Endothelial cell of umbilical vein (primary cell): ENCODE measurements around the gene LRRC59. TPM values are rescaled to one million over a fixed set of nuclear protein-coding genes. Genes with fewer than 3 reads are reported as not detected.

Experiments used
- BruUV-seq: library from RNA; stranded (reverse); fragments of 400-500 nt; replicated peaks from 2 replicates; lab custom pipeline; 2021; lab: Mats Ljungman, UMichigan
- CTCF ChIA-PET: fragments of 300-600, 350-600 bp; sonication (Branson Sonifier 250); formaldehyde crosslinking; loops from one replicate; lab custom pipeline; 2021; ENCODE audit warnings: antibody characterized with exemption, inconsistent platforms; lab: Charles Lee
- POLR2A ChIA-PET: fragments of 300-600, 350-600 bp; sonication (Branson Sonifier 250); formaldehyde crosslinking; loops from one replicate; lab custom pipeline; 2021; ENCODE audit warnings: antibody characterized with exemption, inconsistent platforms; lab: Charles Lee
- DNase-seq: peaks from one replicate; pipeline ENCODE4 v3.0.0-alpha.2; 2011; ENCODE audit warnings: low read depth, low spot score
- FAIRE-seq: peaks from 2 replicates; lab custom pipeline; 2011; peaks lifted over from hg19 to GRCh38; lab: Jason Lieb, UNC
- H2AFZ ChIP-seq: 2 replicates; pipeline ENCODE4 v1.6.0; 2012; ENCODE audit warnings: low read depth, low read length, control low read depth, inconsistent platforms
- H3K27ac ChIP-seq: 2 replicates; pipeline ENCODE4 v1.5.1; 2011; ENCODE audit warnings: low read depth, mild to moderate bottlenecking, control low read depth, low read length, moderate library complexity; ENCODE audit not compliant: insufficient read depth
- H3K27me3 ChIP-seq, 2 experiments: 2 replicates each; pipeline versions ENCODE4 v1.6.0 to v1.6.1; 2011; ENCODE audit warnings: low read length in 2 of 2, mixed read lengths in 1 of 2; ENCODE audit not compliant: control insufficient read depth in 2 of 2, insufficient read depth in 2 of 2
- H3K36me3 ChIP-seq, 2 experiments: 2 replicates in 1 of 2; 3 replicates in 1 of 2; pipeline ENCODE4 v1.5.1; 2011; ENCODE audit warnings: low read length in 2 of 2, mild to moderate bottlenecking in 1 of 2, moderate library complexity in 1 of 2; ENCODE audit not compliant: control insufficient read depth in 2 of 2, insufficient read depth in 2 of 2; ENCODE audit errors: extremely low read depth in 1 of 2
- H3K4me1 ChIP-seq: 3 replicates; pipeline ENCODE4 v1.5.1; 2011; ENCODE audit warnings: mild to moderate bottlenecking, low read length; ENCODE audit not compliant: control insufficient read depth, insufficient read depth; ENCODE audit errors: extremely low read depth
- H3K4me2 ChIP-seq: 2 replicates; pipeline ENCODE4 v1.6.1; 2011; ENCODE audit warnings: low read length, control low read depth, mixed read lengths; ENCODE audit not compliant: insufficient read depth
- H3K4me3 ChIP-seq, 3 experiments: fragments of 200-600 bp in 1 of 3; sonication (generic), shearing (Covaris generic) in 1 of 3; replicated peaks in 1 of 3; 2 replicates each; pipeline ENCODE4 v1.5.1; 2011 to 2016; ENCODE audit warnings: control low read depth in 3 of 3, low read length in 3 of 3, mild to moderate bottlenecking in 2 of 3, inconsistent platforms in 1 of 3, low read depth in 1 of 3, moderate library complexity in 1 of 3; ENCODE audit not compliant: insufficient read depth in 1 of 3
- H3K79me2 ChIP-seq: 2 replicates; pipeline ENCODE4 v1.6.0; 2012; ENCODE audit warnings: low read length, inconsistent platforms; ENCODE audit not compliant: control insufficient read depth, insufficient read depth
- H3K9ac ChIP-seq: replicated peaks from 2 replicates; pipeline ENCODE3; 2011; ENCODE audit warnings: low read length, control low read depth; ENCODE audit not compliant: insufficient read depth; ENCODE audit errors: extremely low read depth
- H3K9me1 ChIP-seq: replicated peaks from 3 replicates; pipeline ENCODE4 v1.6.0; 2011; ENCODE audit warnings: mild to moderate bottlenecking, low read length; ENCODE audit not compliant: control insufficient read depth, insufficient read depth; ENCODE audit errors: extremely low read depth
- H3K9me3 ChIP-seq: replicated peaks from 2 replicates; pipeline ENCODE4 v1.5.1; 2012; ENCODE audit warnings: low read length, inconsistent platforms; ENCODE audit not compliant: control insufficient read depth, insufficient read depth
- H4K20me1 ChIP-seq: replicated peaks from 2 replicates; pipeline ENCODE3; 2011; ENCODE audit warnings: mild to moderate bottlenecking, low read length; ENCODE audit not compliant: control insufficient read depth, insufficient read depth; ENCODE audit errors: extremely low read depth
- EZH2 ChIP-seq: IDR thresholded peaks from 2 replicates; pipeline ENCODE4 v1.6.1; 2012; ENCODE audit warnings: borderline replicate concordance, low read depth, mild to moderate bottlenecking, moderate library complexity, low read length, inconsistent platforms; ENCODE audit not compliant: severe bottlenecking
- FOS ChIP-seq: IDR thresholded peaks from 2 replicates; pipeline ENCODE4 v1.6.1; 2011; ENCODE audit warnings: mild to moderate bottlenecking, low read length, moderate library complexity, borderline replicate concordance; ENCODE audit not compliant: insufficient read depth
- GATA2 ChIP-seq: IDR thresholded peaks from 2 replicates; pipeline ENCODE4 v1.7.0; 2011; ENCODE audit warnings: low read depth, mild to moderate bottlenecking, moderate library complexity, mixed read lengths, low read length; ENCODE audit not compliant: insufficient read length, insufficient read depth
- JUN ChIP-seq: IDR thresholded peaks from 2 replicates; pipeline ENCODE4 v1.6.1; 2011; ENCODE audit warnings: borderline replicate concordance, low read depth; ENCODE audit not compliant: insufficient read length, insufficient read depth
- POLR2AphosphoS5 ChIP-seq: IDR thresholded peaks from 2 replicates; pipeline ENCODE4 v1.6.1; 2012; ENCODE audit warnings: low read depth, mild to moderate bottlenecking, control low read depth, low read length, moderate library complexity; ENCODE audit not compliant: insufficient read depth
- dilution Hi-C: fragments of 300-500 bp; cut with MboI; formaldehyde crosslinking; loops from one replicate; pipeline ENCODE4 v1.15.0; 2019; ENCODE audit warnings: low sequenced_read_pairs; ENCODE audit not compliant: extremely low pct_ligation_motif_present
- intact Hi-C: fragments of 100-400 bp; cut with micrococcal nuclease; formaldehyde crosslinking; loops from one replicate; pipeline ENCODE4 v1.10.0; 2022
- polyA plus RNA-seq, 4 experiments: library from polyadenylated mRNA; depleted of rRNA in 3 of 4; stranded (reverse) in 3 of 4; unstranded in 1 of 4; fragments of >200 nt; gene quantifications; 2 replicates each; pipeline versions ENCODE4 v1.2.1 to v1.2.3, GENCODE V29; 2011 to 2012; ENCODE audit warnings: missing spikeins in 1 of 4
- total RNA-seq: library from RNA; stranded (reverse); gene quantifications from 2 replicates; pipeline ENCODE4 v1.2.3, GENCODE V29; 2021
- TF ChIP-seq, protein P1 (sequence below): IDR thresholded peaks from 2 replicates; pipeline ENCODE4 v1.6.1; 2011; ENCODE audit not compliant: insufficient read depth, insufficient read length
- TF ChIP-seq, protein P2 (sequence below), 2 donors: IDR thresholded peaks; 1 replicate in 1 of 2; 2 replicates in 1 of 2; pipeline ENCODE4 v1.5.1; 2011; ENCODE audit warnings: low read length in 2 of 2, mild to moderate bottlenecking in 2 of 2, moderate library complexity in 2 of 2, control low read depth in 1 of 2, inconsistent platforms in 1 of 2, low read depth in 1 of 2; ENCODE audit not compliant: insufficient read depth in 1 of 2; ENCODE audit errors: extremely low read depth in 1 of 2

The LRRC59 gene
- total and polyA plus RNA-seq, 2 donors (not counting 3 experiments of a cell fraction or from before 2014, with no cell fraction given): 93.9 to 183 TPM

GRCh38 chr17:50423553-50424159 lies 26.3 kb upstream of the LRRC59 start:
- H3K4me1 ChIP-seq: peaks cover 41% of the 10 kb centered on the region
- DNase-seq (peak; percentile 83), FAIRE-seq (peak; percentile 88)
- POLR2A ChIA-PET: interaction anchor here (0.6 kb wide), 1 partner anchor 12 kb away, joined by 3 read pairs; no protein-coding TSS in a partner anchor
- BruUV-seq: no TSS peak
- H3K4me3 ChIP-seq: no peak overlapping the region
- H4K20me1 ChIP-seq: no peaks in the 10 kb centered on the region
- TF ChIP-seq FOS: peak; percentile 60
- TF ChIP-seq, protein P1, sequence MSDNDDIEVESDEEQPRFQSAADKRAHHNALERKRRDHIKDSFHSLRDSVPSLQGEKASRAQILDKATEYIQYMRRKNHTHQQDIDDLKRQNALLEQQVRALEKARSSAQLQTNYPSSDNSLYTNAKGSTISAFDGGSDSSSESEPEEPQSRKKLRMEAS: no peak
- peak; percentile 37 for TF ChIP-seq JUN
- no peak for TF ChIP-seq POLR2AphosphoS5
- dilution Hi-C loops: no loop called here
- no peaks in the 10 kb centered on the region for H3K79me2 ChIP-seq
- H3K9me3 ChIP-seq: no peaks in the 10 kb centered on the region
- peak overlapping the region; percentile 61 for H2AFZ ChIP-seq
- no peak overlapping the region for H3K9ac ChIP-seq
- H3K36me3 ChIP-seq: no peaks in the 10 kb centered on the region
- CTCF ChIA-PET: interaction anchor here (0.6 to 1.5 kb wide), 2 partner anchors 11 to 27 kb away, joined by 3 to 5 read pairs; partner anchors contain the start of gene LRRC59
- peak overlapping the region; percentile 60 for H3K4me2 ChIP-seq
- peak overlapping the region; percentile 43 for H3K27ac ChIP-seq
- H3K27me3 ChIP-seq: no peaks in the 10 kb centered on the region
- intact Hi-C loops: no loop called here
- no peaks in the 10 kb centered on the region for H3K9me1 ChIP-seq

DNA sequence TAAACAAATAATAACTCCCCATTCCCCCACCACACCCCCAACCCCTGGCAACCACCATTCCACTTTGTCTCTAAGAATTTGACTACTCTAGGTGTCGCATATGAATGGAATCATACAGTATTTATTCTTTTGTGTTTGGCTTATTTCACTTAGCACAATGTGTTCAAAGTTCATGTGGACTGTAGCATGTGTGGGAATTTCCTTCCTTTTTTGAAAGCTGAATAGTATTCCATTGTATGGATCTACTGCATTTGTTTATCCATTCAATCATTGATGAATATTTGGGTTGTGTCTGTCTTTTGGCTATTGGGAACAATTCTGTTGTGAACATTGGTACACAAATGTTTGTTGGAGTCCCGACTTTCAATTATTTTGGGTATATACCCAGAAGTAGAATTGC lies 25.4 kb upstream of the LRRC59 start:
- intact Hi-C loops (no loop called here), dilution Hi-C loops (no loop called here)
- H3K4me3 ChIP-seq: no peak overlapping the region
- no peak overlapping the region for H3K9ac ChIP-seq
- H3K9me3 ChIP-seq: no peaks in the 10 kb centered on the region
- ChIA-PET POLR2A (no interaction called here), CTCF (interaction anchor here (1.7 to 2.4 kb wide), 2 partner anchors 24 to 25 kb away, joined by 7 to 21 read pairs; partner anchors contain the start of gene LRRC59)
- H2AFZ ChIP-seq: no peak overlapping the region
- FAIRE-seq (no peak), DNase-seq (no peak)
- no peaks in the 10 kb centered on the region for H3K27me3 ChIP-seq
- BruUV-seq: no TSS peak
- no peaks in the 10 kb centered on the region for H4K20me1 ChIP-seq
- no peak overlapping the region for H3K27ac ChIP-seq
- no peaks in the 10 kb centered on the region for H3K79me2 ChIP-seq
- H3K4me2 ChIP-seq: no peak overlapping the region
- TF ChIP-seq, protein P1: no peak
- TF ChIP-seq POLR2AphosphoS5: no peak
- TF ChIP-seq, protein P2, sequence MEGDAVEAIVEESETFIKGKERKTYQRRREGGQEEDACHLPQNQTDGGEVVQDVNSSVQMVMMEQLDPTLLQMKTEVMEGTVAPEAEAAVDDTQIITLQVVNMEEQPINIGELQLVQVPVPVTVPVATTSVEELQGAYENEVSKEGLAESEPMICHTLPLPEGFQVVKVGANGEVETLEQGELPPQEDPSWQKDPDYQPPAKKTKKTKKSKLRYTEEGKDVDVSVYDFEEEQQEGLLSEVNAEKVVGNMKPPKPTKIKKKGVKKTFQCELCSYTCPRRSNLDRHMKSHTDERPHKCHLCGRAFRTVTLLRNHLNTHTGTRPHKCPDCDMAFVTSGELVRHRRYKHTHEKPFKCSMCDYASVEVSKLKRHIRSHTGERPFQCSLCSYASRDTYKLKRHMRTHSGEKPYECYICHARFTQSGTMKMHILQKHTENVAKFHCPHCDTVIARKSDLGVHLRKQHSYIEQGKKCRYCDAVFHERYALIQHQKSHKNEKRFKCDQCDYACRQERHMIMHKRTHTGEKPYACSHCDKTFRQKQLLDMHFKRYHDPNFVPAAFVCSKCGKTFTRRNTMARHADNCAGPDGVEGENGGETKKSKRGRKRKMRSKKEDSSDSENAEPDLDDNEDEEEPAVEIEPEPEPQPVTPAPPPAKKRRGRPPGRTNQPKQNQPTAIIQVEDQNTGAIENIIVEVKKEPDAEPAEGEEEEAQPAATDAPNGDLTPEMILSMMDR (IDR thresholded peaks at IDR 0.05; ENCODE audit: extremely low read depth in 1 of 2, insufficient read depth in 1 of 2, low read depth in 1 of 2, low read length in 2 of 2): no peak
- no peak for TF ChIP-seq GATA2
- TF ChIP-seq FOS: no peak
- TF ChIP-seq EZH2: no peak
- H3K9me1 ChIP-seq: no peaks in the 10 kb centered on the region
- H3K36me3 ChIP-seq: no peaks in the 10 kb centered on the region
- H3K4me1 ChIP-seq: peaks cover 41% of the 10 kb centered on the region
